Adrenal gland (tissue), 12 donors: Measurements from ENCODE around the gene NRXN2. TPM values are rescaled to one million over a fixed set of nuclear protein-coding genes. Genes with fewer than 3 reads are reported as not detected.

Source experiments
- DNase-seq, 7 donors: peaks; one replicate each; pipeline ENCODE4 v3.0.0-alpha.2; 2019 to 2020
- H3K27ac ChIP-seq, 5 donors: fragments of 200-600 bp; sonication (generic) in 4 of 5; 1 replicate in 3 of 5; 2 replicates in 2 of 5; pipeline versions ENCODE4 v1.5.1 to v1.8.0; 2016 to 2020; ENCODE audit warnings: mild to moderate bottlenecking in 1 of 5
- H3K27me3 ChIP-seq: fragments of 200-600 bp; 2 replicates; pipeline ENCODE4 v1.8.0; 2021
- H3K36me3 ChIP-seq, 2 donors: fragments of 200-600 bp; replicated peaks in 1 of 2; 1 replicate in 1 of 2; 2 replicates in 1 of 2; pipeline versions ENCODE4 v1.5.1 to v1.8.0; 2018 to 2022
- H3K4me1 ChIP-seq, 2 donors: fragments of 200-600 bp; replicated peaks in 1 of 2; 1 replicate in 1 of 2; 2 replicates in 1 of 2; pipeline versions ENCODE4 v1.5.1 to v1.8.0; 2018 to 2021
- H3K4me3 ChIP-seq, 4 donors: fragments of 200-600 bp; sonication (generic) in 3 of 4; one replicate each; pipeline ENCODE4 v1.5.1; 2016 to 2018
- H3K9me3 ChIP-seq, 3 donors: fragments of 200-600 bp; sonication (generic) in 1 of 3; replicated peaks in 1 of 3; 1 replicate in 2 of 3; 2 replicates in 1 of 3; pipeline versions ENCODE4 v1.5.1 to v1.8.0; 2016 to 2021
- POLR2A ChIP-seq, 2 donors: fragments of 450-650 bp; IDR thresholded peaks; one replicate each; pipeline ENCODE4 v1.6.1; 2017; ENCODE audit warnings: antibody characterized with exemption in 2 of 2, mild to moderate bottlenecking in 2 of 2, moderate library complexity in 1 of 2
- WGBS, 4 donors: extraction: QIAGEN DNeasy Blood & Tissue Kit in 2 of 4; methylation state at CpG; one replicate each; pipeline versions ENCODE4 v1.1.5 to v1.1.7; 2013 to 2017; 5-methylcytosine and 5-hydroxymethylcytosine counted together
- intact Hi-C, 2 donors: fragments of 100-400 bp; cut with DNase I; formaldehyde crosslinking; loops; one replicate each; pipeline versions ENCODE4 v1.14.1 to v1.15.0; 2022 to 2023
- polyA plus RNA-seq, 3 donors: library from polyadenylated mRNA; stranded (reverse); fragments of 200-250 nt in 2 of 3; fragments of 350-450 nt in 1 of 3; fragmentation: Illumina TruSeq in 1 of 3; extraction: RNeasy Lipid Tissue Mini Kit (QIAGEN cat#74804) in 1 of 3; gene quantifications; one replicate each; pipeline ENCODE4 v1.2.3, GENCODE V29; 2013 to 2014
- total RNA-seq, 9 donors: library from RNA; depleted of rRNA in 4 of 9; stranded (reverse); fragments of >200 nt in 4 of 9; fragments of 120-200 nt in 1 of 9; fragmentation: NEBNext Ultra II Directional in 1 of 9; extraction: Animal tissue kit (Norgen Biotek cat#: 25700) in 1 of 9; gene quantifications; one replicate each; pipeline versions ENCODE4 v1.1.0 to v1.2.4, GENCODE V29; 2013 to 2023
- TF ChIP-seq, protein P1 (sequence below), 6 experiments: fragments of 450-650 bp in 4 of 6; fragments of 200-600 bp in 2 of 6; sonication (generic) in 1 of 6; IDR thresholded peaks; 1 replicate in 5 of 6; 2 replicates in 1 of 6; pipeline versions ENCODE4 v1.5.1 to v1.8.0; 2016 to 2021; ENCODE audit warnings: antibody characterized with exemption in 6 of 6, mild to moderate bottlenecking in 2 of 6, moderate library complexity in 1 of 6
- donor health status: healthy with polysubstance abuse.
- donor health status: Bipolar disorder and iron deficiency.
- donor health status: DM: yes; HTN: yes; CAD: no.
- donor health status: DM: no; HTN: no; CAD: no.
- donor health status: DM: no; HTN: no; CAD: no.
- donor health status: DM: yes; HTN: yes; CAD: no.

Gene NRXN2
- total and polyA plus RNA-seq, 12 donors: 1.7 to 17.1 (median 4.9) TPM

DNA sequence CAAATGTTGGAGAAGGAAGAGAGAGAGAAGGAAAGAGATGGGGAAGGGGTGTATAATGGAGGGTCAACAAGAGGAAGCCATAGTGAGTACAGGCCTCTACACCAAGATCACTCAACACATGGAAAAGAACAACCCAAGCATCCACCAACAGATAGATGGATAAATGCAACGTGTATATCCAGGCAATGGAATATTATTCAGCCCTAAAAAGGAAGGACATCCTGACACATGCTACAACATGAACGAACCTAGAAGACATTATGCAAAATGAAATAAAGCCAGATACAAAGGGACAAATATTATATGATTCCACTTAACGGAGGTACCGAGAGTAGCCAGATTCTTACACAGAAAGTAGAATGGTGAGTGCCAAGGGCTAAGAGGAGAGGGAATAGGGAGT lies 59.3 kb downstream of the NRXN2 start:
- WGBS, 4 donors: 91 to 94% (median 92%) methylated on average over 4 of the region's 4 CpGs
- Histone ChIP-seq H3K36me3 (no peaks in the 10 kb centered on the region), H3K27ac (no peak overlapping the region), H3K27me3 (no peaks in the 10 kb centered on the region), H3K4me3 (no peak overlapping the region), H3K4me1 (peaks cover 0 to 5% of the 10 kb centered on the region in 2 donors), H3K9me3 (no peaks in the 10 kb centered on the region)
- DNase-seq: no peak
- intact Hi-C loops: no loop called here
- TF ChIP-seq, protein P1, sequence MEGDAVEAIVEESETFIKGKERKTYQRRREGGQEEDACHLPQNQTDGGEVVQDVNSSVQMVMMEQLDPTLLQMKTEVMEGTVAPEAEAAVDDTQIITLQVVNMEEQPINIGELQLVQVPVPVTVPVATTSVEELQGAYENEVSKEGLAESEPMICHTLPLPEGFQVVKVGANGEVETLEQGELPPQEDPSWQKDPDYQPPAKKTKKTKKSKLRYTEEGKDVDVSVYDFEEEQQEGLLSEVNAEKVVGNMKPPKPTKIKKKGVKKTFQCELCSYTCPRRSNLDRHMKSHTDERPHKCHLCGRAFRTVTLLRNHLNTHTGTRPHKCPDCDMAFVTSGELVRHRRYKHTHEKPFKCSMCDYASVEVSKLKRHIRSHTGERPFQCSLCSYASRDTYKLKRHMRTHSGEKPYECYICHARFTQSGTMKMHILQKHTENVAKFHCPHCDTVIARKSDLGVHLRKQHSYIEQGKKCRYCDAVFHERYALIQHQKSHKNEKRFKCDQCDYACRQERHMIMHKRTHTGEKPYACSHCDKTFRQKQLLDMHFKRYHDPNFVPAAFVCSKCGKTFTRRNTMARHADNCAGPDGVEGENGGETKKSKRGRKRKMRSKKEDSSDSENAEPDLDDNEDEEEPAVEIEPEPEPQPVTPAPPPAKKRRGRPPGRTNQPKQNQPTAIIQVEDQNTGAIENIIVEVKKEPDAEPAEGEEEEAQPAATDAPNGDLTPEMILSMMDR (IDR thresholded peaks at IDR 0.05): no peak
- TF ChIP-seq POLR2A (IDR thresholded peaks at IDR 0.05): no peak

- intact Hi-C loops: no loop called here
- Histone ChIP-seq H3K9me3 (no peaks in the 10 kb centered on the region), H3K27ac (no peak overlapping the region)
These were observed 61.4 kb downstream of the NRXN2 start for GRCh38 chr11:64661614-64662013.

DNA sequence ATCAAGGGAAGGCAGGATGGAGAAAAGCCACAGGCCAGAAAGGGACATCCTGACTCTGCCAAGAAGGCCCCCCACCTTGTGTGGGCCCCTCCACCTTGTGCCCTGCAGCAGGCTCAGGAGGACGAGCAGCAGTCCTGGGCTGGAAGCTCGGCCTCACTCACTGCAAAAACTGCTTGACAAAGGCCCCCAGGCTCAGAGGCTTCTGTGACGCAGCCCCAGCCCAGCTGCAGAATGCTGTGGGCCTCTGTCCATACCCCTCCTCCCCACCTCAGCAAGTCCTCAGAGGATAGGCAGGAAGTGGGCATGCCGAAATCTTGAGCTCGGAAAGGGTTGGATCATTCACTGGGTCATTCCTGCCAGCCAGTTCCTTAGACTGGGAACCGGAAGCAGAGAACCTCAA lies 61.9 kb downstream of the NRXN2 start:
- intact Hi-C loops: no loop called here
- H3K4me1 ChIP-seq: peaks cover 0 to 5% of the 10 kb centered on the region in 2 donors
- H3K36me3 ChIP-seq: no peaks in the 10 kb centered on the region
- peak overlapping the region in 1 of 5 donors; percentile 58 for H3K27ac ChIP-seq
- TF ChIP-seq, protein P1 (IDR thresholded peaks at IDR 0.05): no peak
- no peak for TF ChIP-seq POLR2A (IDR thresholded peaks at IDR 0.05)
- H3K9me3 ChIP-seq: no peaks in the 10 kb centered on the region
- no peak for DNase-seq
- no peaks in the 10 kb centered on the region for H3K27me3 ChIP-seq
- WGBS, 4 donors: 69 to 80% (median 70%) methylated on average over 5 to 6 of the region's 6 CpGs
- no peak overlapping the region for H3K4me3 ChIP-seq

More at GRCh38 chr11:64661614-64662013, 61.4 kb downstream of the NRXN2 start:
- H3K4me1 ChIP-seq: peaks cover 0 to 5% of the 10 kb centered on the region in 2 donors
- H3K27me3 ChIP-seq: no peaks in the 10 kb centered on the region
- no peaks in the 10 kb centered on the region for H3K36me3 ChIP-seq
- TF ChIP-seq, protein P1 (IDR thresholded peaks at IDR 0.05): no peak
- no peak for TF ChIP-seq POLR2A (IDR thresholded peaks at IDR 0.05)
- no peak for DNase-seq
- no peak overlapping the region for H3K4me3 ChIP-seq
- 79 to 86% (median 84%) methylated on average over 6 to 7 of the region's 7 CpGs for WGBS, 4 donors

- no peaks in the 10 kb centered on the region for H3K36me3 ChIP-seq
- H3K4me3 ChIP-seq: no peak overlapping the region
- H3K4me1 ChIP-seq: peaks cover 0 to 5% of the 10 kb centered on the region in 2 donors
- peak overlapping the region in 1 of 5 donors; percentile 58 for H3K27ac ChIP-seq
- DNase-seq: no peak
- H3K27me3 ChIP-seq: no peaks in the 10 kb centered on the region
- intact Hi-C loops: no loop called here
- H3K9me3 ChIP-seq: no peaks in the 10 kb centered on the region
- WGBS, 4 donors: 84 to 100% (median 88%) methylated on average over 4 to 19 of the region's 19 CpGs
- TF ChIP-seq POLR2A (IDR thresholded peaks at IDR 0.05): no peak
- TF ChIP-seq, protein P1 (IDR thresholded peaks at IDR 0.05): no peak
These were observed 62.3 kb downstream of the NRXN2 start for GRCh38 chr11:64660706-64661105.
